A673 (cell line): ENCODE data around the gene SPATA21. TPM values are rescaled to one million over a fixed set of nuclear protein-coding genes. Genes with fewer than 3 reads are reported as not detected.

ENCODE experiments used
- BruUV-seq: library from RNA; stranded (reverse); fragments of 400-500 nt; replicated peaks from 2 replicates; lab custom pipeline; 2021; lab: Mats Ljungman, UMichigan
- CTCF ChIA-PET: fragments of 300-600 bp; sonication (Branson Sonifier 250); formaldehyde crosslinking; loops from one replicate; lab custom pipeline; 2022; ENCODE audit warnings: antibody characterized with exemption; lab: Charles Lee
- POLR2A ChIA-PET: fragments of 300-600 bp; sonication (Branson Sonifier 250); formaldehyde crosslinking; loops from one replicate; lab custom pipeline; 2022; ENCODE audit warnings: antibody characterized with exemption; ENCODE audit not compliant: low non-redundant PET; lab: Charles Lee
- DNase-seq: peaks from one replicate; pipeline ENCODE4 v3.0.0-alpha.2; 2015; ENCODE audit warnings: low spot score
- H3K27ac ChIP-seq: fragments of 200-600 bp; sonication (generic); 2 replicates; pipeline ENCODE4 v1.5.1; 2016; ENCODE audit warnings: mixed run types, low read depth, mild to moderate bottlenecking, mixed read lengths, antibody characterized with exemption, low read length; ENCODE audit not compliant: poor library complexity, severe bottlenecking
- H3K27me3 ChIP-seq: fragments of 200-600 bp; sonication (generic); replicated peaks from 2 replicates; pipeline ENCODE4 v1.6.1; 2017; ENCODE audit warnings: mixed run types, low read depth, mild to moderate bottlenecking, mixed read lengths, antibody characterized with exemption, low read length; ENCODE audit not compliant: insufficient read depth, poor library complexity
- H3K36me3 ChIP-seq: fragments of 200-600 bp; sonication (generic); 2 replicates; pipeline ENCODE4 v1.6.1; 2016; ENCODE audit warnings: mixed run types, mild to moderate bottlenecking, mixed read lengths, antibody characterized with exemption, low read length; ENCODE audit not compliant: insufficient read depth, poor library complexity, severe bottlenecking
- H3K4me1 ChIP-seq: fragments of 200-600 bp; sonication (generic); 2 replicates; pipeline ENCODE4 v1.6.1; 2017; ENCODE audit warnings: mixed run types, mild to moderate bottlenecking, mixed read lengths, antibody characterized with exemption, low read length; ENCODE audit not compliant: insufficient read depth, poor library complexity, severe bottlenecking
- H3K4me3 ChIP-seq: fragments of 200-600 bp; sonication (generic); 2 replicates; pipeline ENCODE4 v1.5.1; 2016; ENCODE audit warnings: low read depth, mixed run types, mild to moderate bottlenecking, mixed read lengths, low read length; ENCODE audit not compliant: poor library complexity, severe bottlenecking
- H3K9me3 ChIP-seq: fragments of 200-600 bp; sonication (generic); 2 replicates; pipeline ENCODE4 v1.6.1; 2016; ENCODE audit warnings: mixed run types, low read depth, mild to moderate bottlenecking, mixed read lengths, antibody characterized with exemption, low read length; ENCODE audit not compliant: poor library complexity, severe bottlenecking
- EZH2 ChIP-seq: fragments of 200-600 bp; sonication (generic); IDR thresholded peaks from 2 replicates; pipeline ENCODE4 v1.6.1; 2017; ENCODE audit warnings: borderline replicate concordance, low read depth, mild to moderate bottlenecking, mixed read lengths, antibody characterized with exemption, low read length; ENCODE audit not compliant: poor library complexity, severe bottlenecking
- intact Hi-C: fragments of 100-400 bp; cut with micrococcal nuclease; formaldehyde crosslinking; loops from one replicate; pipeline ENCODE4 v1.10.0; 2022; ENCODE audit not compliant: unreplicated experiment
- total RNA-seq: library from RNA; stranded (reverse); gene quantifications from 2 replicates; pipeline ENCODE4 v1.2.3, GENCODE V29; 2021
- TF ChIP-seq, protein P1 (sequence below): fragments of 300-800, 200-600 bp; sonication (generic); conservative IDR thresholded peaks from 2 replicates; pipeline ENCODE4 v1.5.1; 2017; ENCODE audit warnings: low read depth, mild to moderate bottlenecking, antibody characterized with exemption, low read length, moderate library complexity, mixed read lengths

Gene SPATA21
- total RNA-seq, 1 experiment from 2014 or later = not detected

DNA sequence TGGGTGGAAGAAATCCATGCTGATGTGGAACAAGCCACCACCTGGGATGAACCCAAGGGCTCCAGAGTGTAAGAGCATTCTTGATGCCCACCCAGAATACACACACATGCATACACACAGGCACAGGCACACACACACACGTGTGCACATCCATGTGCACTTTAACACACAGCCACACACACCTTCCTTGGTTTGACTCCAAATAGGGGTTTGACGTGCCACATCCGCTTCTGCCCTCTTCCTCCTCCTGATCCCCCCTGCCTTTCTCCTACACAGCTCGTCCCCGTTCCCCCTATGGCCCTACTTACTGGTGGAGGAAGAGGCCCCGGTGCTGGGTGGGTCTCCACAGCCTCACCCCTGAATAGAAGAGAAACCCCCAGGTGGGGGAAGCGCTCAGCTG is 16.0 kb downstream of the SPATA21 start:
- Histone ChIP-seq H3K36me3 (no peaks in the 10 kb centered on the region), H3K4me3 (no peak overlapping the region), H3K9me3 (no peaks in the 10 kb centered on the region), H3K4me1 (no peaks in the 10 kb centered on the region), H3K27ac (no peak overlapping the region), H3K27me3 (no peaks in the 10 kb centered on the region)
- TF ChIP-seq, protein P1, sequence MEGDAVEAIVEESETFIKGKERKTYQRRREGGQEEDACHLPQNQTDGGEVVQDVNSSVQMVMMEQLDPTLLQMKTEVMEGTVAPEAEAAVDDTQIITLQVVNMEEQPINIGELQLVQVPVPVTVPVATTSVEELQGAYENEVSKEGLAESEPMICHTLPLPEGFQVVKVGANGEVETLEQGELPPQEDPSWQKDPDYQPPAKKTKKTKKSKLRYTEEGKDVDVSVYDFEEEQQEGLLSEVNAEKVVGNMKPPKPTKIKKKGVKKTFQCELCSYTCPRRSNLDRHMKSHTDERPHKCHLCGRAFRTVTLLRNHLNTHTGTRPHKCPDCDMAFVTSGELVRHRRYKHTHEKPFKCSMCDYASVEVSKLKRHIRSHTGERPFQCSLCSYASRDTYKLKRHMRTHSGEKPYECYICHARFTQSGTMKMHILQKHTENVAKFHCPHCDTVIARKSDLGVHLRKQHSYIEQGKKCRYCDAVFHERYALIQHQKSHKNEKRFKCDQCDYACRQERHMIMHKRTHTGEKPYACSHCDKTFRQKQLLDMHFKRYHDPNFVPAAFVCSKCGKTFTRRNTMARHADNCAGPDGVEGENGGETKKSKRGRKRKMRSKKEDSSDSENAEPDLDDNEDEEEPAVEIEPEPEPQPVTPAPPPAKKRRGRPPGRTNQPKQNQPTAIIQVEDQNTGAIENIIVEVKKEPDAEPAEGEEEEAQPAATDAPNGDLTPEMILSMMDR = no peak
- no peak for TF ChIP-seq EZH2
- BruUV-seq = no TSS peak
- ChIA-PET CTCF (no interaction called here), POLR2A (no interaction called here)
- DNase-seq = no peak
- intact Hi-C loops = no loop called here

DNA sequence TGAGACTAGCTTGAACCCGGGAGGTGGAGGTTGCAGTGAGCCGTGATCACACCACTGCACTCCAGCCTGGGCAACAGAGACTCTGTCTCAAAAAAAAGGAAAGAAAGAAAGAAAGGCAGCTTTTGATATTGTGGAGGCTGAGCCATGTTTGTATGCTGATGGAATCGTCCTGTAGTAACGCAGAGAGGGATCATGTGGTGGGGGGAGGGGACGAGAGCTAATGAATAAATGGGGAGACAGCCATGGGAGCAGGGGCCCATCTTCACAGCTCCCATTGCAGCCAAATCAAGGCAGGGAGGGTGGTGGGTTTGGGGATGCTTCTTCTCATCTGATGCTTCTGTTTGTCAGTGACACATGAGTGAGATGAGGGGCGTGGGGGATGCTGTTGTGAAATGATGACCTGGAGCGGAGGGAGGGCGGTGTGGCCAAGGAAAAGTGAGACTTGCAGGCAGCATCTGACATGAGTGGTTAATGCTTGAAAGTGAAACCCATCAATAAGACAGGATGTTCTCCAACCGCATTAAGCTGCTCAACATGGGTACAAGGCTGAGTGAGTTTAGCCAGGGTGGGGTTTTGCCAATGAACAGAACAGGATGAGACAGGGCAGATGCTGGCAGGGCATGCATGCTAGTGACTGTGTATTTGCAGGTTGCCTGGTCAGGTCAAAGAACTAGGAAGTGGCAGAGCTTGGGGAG is 16.7 kb downstream of the SPATA21 start:
- POLR2A ChIA-PET = no interaction called here

DNA sequence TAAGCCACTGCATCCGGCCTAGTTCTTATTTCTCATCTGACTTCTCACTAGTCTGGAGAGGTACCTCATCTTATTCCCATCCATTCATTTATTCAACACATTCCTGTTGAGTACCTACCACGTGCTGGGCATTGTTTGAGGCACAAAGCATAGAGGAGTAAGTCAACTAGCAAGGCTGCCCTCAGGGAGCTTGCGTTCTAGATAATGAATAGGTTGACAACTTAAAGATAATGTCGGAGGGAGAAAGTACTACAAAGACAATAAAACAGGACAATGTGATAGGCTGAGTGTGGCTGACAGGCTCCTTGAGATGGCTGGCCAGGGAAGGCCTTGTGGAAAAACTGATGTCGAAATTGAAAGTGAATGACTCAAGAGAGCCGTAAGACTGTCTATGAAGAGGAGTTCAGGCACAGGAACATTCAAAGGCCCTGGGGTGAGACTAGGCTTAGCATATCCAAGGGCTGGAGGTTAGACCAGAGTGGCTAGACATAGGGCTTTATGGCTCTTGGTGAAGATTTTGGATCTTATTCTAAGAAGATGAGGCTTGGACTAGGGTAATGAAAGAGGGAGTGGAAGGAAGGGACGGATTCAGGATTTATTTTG is 18.3 kb downstream of the SPATA21 start:
- POLR2A ChIA-PET = no interaction called here
- no peak overlapping the region for H3K27ac ChIP-seq
- no peak for DNase-seq
- intact Hi-C loops = no loop called here
- H3K4me1 ChIP-seq = no peaks in the 10 kb centered on the region
- H3K9me3 ChIP-seq = no peaks in the 10 kb centered on the region
- H3K36me3 ChIP-seq = no peaks in the 10 kb centered on the region
- CTCF ChIA-PET = no interaction called here
- H3K4me3 ChIP-seq = no peak overlapping the region
- no TSS peak for BruUV-seq
- TF ChIP-seq, protein P1 = no peak
- TF ChIP-seq EZH2 = no peak
- H3K27me3 ChIP-seq = no peaks in the 10 kb centered on the region

More for the DNA sequence above, 16.7 kb downstream of the SPATA21 start:
- DNase-seq = no peak
- no peak overlapping the region for H3K27ac ChIP-seq
- CTCF ChIA-PET = no interaction called here
- H3K36me3 ChIP-seq = no peaks in the 10 kb centered on the region
- no peaks in the 10 kb centered on the region for H3K4me1 ChIP-seq
- no TSS peak for BruUV-seq
- TF ChIP-seq, protein P1 = no peak
- TF ChIP-seq EZH2 = no peak
- no peaks in the 10 kb centered on the region for H3K27me3 ChIP-seq
- intact Hi-C loops = no loop called here
- no peak overlapping the region for H3K4me3 ChIP-seq
- H3K9me3 ChIP-seq = no peaks in the 10 kb centered on the region
